ENCODE results near the gene CDK2.

DNA sequence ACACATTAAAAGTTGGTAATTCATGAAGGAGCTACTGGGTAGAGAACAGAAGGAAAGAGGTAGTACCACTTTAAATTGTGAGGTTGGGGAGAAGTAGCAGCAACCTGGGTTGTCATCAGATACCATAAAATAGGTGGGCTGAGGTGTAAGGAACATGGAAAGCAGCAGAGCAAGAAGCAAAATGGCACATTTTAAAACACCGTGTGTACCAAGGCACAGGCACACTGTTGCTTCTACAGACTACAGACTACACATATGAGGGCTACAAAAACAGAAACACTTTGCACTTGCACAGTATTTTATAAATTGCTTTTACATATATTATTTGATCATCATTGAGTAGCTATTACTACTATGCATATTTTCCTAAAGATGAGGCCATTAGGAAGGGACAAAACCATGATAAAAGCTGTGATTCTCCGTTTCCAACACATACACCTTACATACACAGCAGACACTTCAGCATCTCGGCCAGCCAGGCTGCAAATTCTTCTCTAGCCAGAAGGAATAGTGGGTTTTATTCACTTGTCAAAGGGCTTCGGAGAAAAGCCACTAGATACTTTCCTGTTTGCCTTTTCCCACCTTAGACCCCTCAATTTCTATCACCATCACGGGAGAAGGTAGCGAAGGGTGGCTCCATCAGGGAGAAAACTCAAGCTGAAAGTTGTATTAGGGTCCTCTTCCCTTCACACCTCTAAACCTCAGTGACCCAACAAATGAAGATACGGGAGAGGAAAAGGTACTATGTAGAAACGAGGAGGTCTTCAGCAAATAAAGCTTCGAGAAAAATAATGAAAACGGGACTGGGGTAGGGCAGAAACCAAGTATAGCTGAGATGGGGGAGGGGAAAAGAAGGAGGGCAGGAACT is 40.5 kb upstream of the CDK2 start:
- TF ChIP-seq EP300 (IDR thresholded peaks at IDR 0.05): no peak
- no peak for TF ChIP-seq CTCF (IDR thresholded peaks at IDR 0.05)
- no peak for TF ChIP-seq POLR2A (IDR thresholded peaks at IDR 0.05)
- TF ChIP-seq POLR2AphosphoS5 (IDR thresholded peaks at IDR 0.05): no peak

All from stomach (tissue), 4 donors.